NCI-H345 (cell line): ENCODE results near the gene CHAMP1.

Experiments
- DNase-seq: peaks from one replicate; lab custom pipeline; 2025; lab: John Stamatoyannopoulos, UW

The CHAMP1 gene, protein sequence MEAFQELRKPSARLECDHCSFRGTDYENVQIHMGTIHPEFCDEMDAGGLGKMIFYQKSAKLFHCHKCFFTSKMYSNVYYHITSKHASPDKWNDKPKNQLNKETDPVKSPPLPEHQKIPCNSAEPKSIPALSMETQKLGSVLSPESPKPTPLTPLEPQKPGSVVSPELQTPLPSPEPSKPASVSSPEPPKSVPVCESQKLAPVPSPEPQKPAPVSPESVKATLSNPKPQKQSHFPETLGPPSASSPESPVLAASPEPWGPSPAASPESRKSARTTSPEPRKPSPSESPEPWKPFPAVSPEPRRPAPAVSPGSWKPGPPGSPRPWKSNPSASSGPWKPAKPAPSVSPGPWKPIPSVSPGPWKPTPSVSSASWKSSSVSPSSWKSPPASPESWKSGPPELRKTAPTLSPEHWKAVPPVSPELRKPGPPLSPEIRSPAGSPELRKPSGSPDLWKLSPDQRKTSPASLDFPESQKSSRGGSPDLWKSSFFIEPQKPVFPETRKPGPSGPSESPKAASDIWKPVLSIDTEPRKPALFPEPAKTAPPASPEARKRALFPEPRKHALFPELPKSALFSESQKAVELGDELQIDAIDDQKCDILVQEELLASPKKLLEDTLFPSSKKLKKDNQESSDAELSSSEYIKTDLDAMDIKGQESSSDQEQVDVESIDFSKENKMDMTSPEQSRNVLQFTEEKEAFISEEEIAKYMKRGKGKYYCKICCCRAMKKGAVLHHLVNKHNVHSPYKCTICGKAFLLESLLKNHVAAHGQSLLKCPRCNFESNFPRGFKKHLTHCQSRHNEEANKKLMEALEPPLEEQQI

DNA sequence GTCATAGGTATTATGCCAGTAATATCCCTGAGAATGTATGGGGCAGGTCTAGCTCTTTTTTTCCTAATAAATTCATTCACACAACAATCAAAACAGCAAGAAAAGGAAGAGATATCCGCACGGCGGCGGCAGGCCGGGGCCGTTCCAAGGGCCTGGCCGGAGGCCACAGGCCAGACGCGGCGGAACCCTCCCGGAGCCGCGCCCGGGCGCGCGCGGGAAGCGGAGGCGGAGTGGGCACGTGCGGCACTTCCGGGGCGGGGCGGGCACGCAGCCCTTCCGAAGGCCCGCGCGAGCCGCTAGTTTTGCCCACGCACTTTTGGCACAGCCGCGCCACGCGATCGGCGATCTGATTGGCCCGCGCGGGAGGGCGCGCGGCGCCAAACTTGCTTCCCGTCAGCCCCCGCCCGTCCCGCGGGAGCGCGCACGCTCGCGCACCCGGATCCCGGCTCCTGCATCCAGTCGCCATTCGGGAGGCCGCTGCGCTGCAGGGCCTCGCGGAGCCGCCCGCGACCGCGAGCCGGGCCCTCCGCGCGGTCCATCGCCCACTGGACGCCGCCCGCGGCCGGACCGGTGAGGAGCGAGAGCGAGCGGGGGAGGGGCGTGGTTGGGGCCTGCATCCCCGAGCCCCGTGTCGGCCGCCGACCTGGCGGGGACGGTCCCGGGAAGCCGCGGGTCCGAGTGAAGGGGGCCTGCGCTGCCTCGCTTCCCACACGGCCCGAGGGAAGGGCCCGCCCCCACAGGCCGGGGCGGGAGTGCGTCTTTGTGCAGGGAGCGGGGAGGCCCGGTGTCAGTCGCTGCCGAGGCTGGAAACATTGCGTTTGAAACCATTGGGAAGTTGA is at the start of gene CHAMP1:
Gene CHAMP1 (plus strand): TSS at position 430 of the 839 bp plus-strand sequence. CDS start 9,340 bp downstream, outside the sequence.
- peak; percentile 98 for DNase-seq

DNA sequence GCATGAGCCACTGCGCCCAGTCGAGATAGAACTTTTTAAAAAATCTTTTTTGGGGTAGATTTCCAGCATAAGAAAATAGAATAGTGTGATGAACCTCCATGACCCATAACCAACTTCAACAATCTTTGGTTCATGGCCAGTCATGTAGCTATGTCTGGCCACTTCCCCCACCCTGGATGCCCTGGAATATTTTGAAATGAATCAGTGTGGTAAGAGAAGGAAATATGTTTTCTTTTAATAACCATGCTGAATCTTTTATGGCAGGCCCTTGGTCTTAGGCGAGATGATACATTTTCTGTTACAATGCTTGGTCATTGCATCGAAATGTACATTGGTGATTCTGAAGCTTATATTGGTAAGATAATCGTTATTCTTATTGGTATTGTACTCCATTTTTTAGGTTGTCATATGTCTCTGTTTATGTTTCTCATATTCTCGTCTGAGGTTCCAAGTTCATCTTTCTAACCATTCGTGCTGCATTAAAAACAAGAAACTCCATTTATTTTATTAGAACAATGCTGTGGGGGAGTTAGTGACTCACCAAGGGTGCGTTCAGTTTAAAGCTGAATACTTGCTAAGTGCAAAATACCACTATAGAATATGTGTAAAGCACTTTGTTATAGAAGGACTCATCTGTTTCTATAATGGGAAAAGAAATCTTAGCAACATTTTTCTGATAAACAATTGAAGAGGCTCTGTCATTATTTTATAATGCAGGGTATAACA is 49.3 kb upstream of the CHAMP1 start:
- no peak for DNase-seq

GRCh38 chr13:114266241-114266640 is 48.1 kb upstream of the CHAMP1 start:
- DNase-seq, result no peak

- no peak for DNase-seq
Observed at GRCh38 chr13:114268344-114269280, 45.7 kb upstream of the CHAMP1 start.

DNA sequence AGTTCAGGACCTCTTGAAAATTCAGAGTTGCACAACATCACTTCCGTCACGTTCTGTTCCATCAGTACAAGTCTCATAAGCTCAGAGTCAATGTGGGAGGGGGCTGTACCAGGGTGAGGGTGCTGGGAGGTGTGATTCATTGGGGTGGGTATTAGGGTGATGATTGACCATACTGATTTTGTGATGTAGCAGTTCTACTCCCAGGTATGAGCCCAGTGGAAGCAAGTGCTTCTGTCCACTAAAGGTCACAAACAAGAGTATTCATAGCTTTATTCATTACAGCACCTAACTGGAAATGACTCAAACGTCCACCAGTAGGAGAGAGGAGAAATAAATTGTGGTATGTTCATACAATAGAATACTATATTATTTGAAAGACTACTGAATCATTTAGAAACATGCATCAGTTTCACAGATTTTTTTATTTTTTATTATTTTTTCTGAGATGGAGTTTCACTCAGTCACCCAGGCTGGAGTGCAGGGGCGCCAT is 45.0 kb upstream of the CHAMP1 start:
- DNase-seq, result no peak

DNA sequence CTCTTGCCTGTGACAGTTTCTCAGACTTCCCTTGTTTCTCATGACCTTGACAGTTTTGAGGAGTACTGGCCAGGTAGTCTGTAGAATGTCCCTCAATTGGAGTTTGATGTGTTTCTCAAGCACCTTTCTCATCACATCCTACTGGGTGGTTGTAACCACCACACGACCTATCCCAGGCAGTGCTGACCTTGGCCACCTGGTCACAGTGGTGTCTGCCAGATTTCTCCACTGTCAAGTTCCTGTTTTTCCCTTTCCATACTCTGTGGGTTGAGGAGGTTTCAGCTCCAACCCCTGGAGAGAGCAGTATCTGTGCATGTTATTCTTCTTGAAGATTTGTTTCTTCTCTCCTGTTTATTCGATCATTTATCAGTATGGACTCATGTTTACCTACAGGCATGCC is 41.3 kb upstream of the CHAMP1 start:
- no peak for DNase-seq

DNA sequence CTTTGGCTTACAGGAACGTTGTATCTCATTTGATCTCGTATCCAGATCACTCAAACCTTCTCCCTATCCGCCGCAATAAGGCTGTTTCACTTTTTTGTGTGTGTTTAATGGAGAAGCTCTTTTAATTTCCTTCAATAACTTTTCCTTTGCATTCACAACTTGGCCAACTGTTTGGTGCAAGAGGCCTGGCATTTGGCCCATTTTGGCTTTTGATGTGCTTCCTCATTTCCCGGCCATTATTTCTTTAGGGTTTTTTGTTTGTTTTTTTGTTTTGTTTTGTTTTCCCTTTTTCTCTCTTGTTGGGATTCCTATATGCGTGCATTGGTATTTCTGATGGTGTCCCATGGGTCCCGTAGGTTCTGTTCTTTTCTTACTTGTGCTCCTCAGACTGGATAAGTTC is 39.0 kb upstream of the CHAMP1 start:
- no peak for DNase-seq

DNA sequence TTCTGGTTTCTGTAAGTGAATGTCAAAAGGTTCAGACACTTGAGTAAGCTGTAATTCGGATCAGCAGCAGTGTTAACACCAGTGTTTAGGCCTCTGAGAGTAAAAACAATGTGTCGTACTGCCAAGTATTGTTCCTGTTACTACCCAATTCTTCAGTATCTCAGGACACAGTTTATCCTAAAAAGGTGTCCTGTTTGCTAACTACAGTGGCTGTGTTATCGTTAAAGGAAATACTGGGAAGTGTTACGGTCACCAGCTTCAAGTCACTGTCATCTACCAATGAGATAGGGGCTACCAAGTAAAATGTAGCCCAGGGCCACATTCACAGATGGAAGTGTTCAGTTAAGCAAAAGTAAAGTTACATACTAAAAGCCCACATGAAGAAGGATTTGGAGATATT is 35.2 kb upstream of the CHAMP1 start:
- DNase-seq, result no peak

DNA sequence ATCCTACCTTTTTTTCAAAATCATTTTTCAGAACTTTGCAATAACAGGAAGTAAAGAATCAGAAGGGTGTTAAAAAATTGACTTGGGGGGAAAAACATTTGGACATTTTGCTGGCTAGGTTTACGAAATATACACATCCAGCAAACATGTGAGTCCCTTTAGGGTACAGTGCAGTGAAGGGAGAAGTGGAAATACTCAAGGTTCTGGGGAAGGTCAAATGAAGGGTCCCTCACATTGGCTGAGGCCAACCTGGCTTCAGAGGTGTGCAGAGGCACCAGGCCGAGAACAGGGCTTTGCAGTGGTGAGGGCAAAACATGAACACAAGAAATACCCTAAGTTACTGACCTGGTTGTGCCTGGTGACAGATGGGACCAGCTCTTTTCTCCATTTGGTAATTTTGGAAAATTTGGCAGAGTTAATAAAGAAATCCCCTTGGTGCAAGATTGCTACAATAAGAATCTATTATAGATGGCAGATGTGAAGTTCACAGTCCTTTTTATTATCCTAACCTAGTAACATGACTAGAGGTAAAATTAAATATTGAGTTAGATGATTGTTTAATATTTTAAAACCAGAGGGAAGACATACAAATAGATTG is 34.4 kb upstream of the CHAMP1 start:
- no peak for DNase-seq

DNA sequence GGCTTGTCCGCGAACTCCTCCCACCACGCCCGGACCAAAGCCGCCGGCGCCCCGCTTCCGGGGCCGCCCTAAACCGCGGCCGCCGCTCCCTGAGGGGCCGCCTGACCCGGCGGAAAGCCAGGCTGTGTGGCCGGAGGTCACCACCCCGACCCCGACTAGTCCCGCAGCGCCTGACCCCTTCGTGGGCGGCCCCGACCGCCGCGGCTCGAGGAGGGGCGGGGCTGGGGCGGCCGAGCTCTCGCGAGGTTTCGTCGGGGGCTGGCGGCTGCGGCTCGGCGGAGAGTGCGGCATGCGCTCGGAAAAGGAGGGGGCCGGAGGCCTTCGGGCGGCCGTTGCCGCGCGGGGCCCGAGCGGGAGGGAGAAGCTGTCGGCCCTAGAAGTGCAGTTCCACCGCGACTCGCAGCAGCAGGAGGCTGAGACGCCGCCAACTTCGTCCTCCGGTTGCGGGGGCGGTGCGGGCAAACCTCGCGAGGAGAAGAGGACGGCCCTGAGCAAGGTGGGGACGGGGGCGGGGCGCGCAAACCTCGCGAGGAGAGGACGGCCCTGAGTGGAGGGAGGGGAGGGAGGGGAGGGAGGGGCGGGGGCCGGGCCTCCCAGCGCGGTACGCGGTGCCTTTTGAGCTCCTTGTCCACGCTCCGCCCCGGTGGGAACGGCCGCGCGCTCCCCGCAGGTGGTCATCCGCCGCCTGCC is 32.8 kb upstream of the CHAMP1 start, which contains the start of gene UPF3A:
Gene UPF3A (plus strand): TSS at position 251 of the 690 bp plus-strand sequence. CDS start 39 bp downstream, at position 290.
- DNase-seq, result peak; percentile 92

DNA sequence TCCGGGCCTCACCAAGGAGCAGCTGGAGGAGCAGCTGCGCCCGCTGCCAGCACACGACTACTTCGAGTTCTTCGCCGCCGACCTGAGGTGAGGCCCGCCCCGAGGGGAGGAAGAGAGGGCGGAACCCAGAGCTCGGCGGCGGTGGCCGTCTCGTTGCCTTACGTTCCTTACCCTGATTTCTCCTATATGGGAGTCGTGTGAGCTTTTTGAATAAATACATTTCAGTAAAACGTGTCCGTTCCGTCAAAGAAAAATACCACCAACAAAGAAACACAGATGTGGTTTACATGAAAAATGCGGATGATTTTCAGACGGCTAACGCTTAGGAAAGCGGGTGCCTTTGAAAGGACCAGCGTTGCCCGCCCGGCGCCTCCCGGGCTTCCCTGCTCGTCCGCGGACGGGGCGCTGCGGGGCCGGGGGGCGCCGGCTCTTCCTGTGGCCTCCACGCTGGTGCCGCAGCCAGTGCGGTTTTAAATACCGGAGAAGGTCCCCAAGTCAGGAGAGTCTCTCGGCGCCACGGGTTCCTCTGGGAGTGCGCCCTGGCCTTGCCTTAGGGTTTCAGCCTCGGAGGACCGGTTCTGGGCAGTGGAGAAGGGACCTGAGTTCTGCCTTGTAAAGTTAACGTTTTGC is 32.1 kb upstream of the CHAMP1 start:
- peak; percentile 34 for DNase-seq

- DNase-seq, result no peak
Observed at GRCh38 chr13:114283576-114283975, 30.7 kb upstream of the CHAMP1 start.

- DNase-seq, result no peak
Observed at GRCh38 chr13:114284680-114285079, 29.6 kb upstream of the CHAMP1 start.

DNA sequence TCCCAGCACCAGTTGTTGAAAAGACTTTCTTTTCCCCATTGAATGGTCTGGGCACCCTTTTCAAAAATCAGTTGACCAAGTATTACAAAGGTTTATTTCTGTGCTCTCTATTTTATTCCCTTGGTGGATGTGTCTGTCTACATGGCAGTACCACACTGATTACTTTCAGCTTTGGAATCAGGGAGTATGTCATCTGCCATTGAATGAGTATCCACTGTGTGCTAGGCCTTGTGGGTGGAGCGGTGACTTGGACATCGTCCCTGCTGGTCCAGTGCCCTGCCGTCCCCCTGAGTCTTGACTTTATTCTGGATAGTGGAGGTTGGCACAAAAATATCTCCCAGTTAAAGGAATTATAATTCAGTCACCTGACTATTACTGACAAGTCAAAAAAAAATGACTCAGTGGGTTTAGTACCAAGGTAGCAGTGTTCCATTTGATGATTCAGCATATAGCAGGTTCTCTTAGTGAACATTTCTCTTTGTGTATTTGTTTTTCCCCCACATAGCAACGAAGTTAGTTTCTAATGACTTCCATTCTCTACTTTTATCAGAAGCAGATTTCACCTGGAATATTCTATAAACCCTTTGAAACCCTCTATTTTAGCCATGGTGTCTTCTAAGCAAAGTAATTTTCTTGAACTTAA is 29.0 kb upstream of the CHAMP1 start:
- no peak for DNase-seq

GRCh38 chr13:114286808-114287207 is 27.5 kb upstream of the CHAMP1 start:
- no peak for DNase-seq

DNA sequence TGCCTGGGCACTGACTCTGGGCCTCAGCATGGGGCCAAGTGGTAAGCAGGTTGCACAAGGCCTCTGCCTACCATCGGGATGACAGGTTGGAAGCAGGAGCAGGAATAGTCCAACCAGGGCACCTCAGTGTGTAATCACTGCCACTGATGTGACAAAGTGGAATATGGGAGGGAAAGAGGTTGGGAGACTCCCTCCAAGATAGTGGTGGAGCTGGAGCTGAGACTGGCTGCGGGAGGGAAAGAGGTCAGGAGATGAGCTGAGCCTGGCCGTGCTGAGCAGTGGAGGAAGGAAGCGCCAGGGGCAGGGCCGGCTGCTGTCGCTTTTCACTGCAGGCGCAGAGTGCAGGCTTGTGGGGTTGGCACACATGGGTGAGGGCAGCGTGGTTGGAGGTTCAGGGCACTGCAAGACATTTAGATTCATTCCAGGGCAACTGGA is 26.1 kb upstream of the CHAMP1 start:
- no peak for DNase-seq

GRCh38 chr13:114296448-114296847 is 17.9 kb upstream of the CHAMP1 start:
- DNase-seq, result no peak

GRCh38 chr13:114296902-114297301 is 17.4 kb upstream of the CHAMP1 start:
- DNase-seq, result no peak
